GM18505 (cell line): ENCODE data around the gene NCKAP1.

Experiments
- ATAC-seq: cut with Tn5 transposase; IDR thresholded peaks from one replicate; pipeline ENCODE4 v1.9.1; 2021; ENCODE audit not compliant: unreplicated experiment
- POLR2A ChIP-seq: IDR thresholded peaks from 4 replicates; pipeline ENCODE4 v1.6.1; 2011; ENCODE audit warnings: borderline replicate concordance; ENCODE audit not compliant: insufficient read depth, insufficient read length; ENCODE audit errors: extremely low read depth

Gene NCKAP1

DNA sequence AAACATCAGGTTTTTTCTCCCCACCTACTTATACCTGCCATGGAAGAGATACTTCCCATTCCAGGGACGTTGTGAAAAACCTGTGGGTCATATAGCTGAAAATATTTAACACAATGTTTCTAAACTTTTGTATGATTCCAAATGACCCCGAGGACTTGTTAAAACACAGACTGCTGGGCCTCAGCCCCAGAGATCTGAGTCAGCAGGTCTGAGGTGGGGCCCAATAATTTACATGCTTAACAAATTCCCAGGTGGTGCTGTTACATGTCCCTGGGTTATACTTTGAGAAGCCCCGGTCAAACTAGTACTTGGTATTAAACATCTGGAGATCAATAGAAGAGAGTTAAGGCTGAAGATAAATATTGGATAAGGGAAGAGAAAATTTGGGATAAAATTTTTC, 100.4 kb downstream of the NCKAP1 start:
- no peak for ATAC-seq

GRCh38 chr2:182933629-182934028, 104.6 kb downstream of the NCKAP1 start:
- TF ChIP-seq POLR2A, result no peak
- no peak for ATAC-seq

More for the DNA sequence above, 100.4 kb downstream of the NCKAP1 start:
- TF ChIP-seq POLR2A, result no peak

GRCh38 chr2:182929972-182930371, 108.3 kb downstream of the NCKAP1 start:
- no peak for ATAC-seq
- TF ChIP-seq POLR2A, result no peak

DNA sequence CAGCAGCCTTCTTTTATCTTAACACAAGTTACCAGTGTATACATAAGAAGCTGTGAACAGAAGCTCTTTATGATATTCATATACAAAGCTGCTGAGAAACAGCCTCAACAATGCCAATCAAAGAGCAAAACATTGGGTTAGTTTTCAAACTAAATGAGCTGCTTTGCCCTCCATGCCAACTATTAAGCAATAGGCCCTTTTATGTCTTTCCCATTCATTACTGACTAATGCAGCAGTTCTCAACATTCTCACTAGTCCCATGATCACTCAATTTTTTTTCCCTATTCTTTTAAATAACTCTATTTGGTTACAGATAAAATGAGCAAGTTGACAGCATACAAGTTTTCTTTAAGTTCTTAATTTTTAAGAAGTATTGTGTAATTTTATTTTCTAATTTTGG, 114.0 kb downstream of the NCKAP1 start:
- no peak for TF ChIP-seq POLR2A
- ATAC-seq, result no peak

- TF ChIP-seq POLR2A, result no peak
Observed at GRCh38 chr2:182921234-182921633, 117.0 kb downstream of the NCKAP1 start.

DNA sequence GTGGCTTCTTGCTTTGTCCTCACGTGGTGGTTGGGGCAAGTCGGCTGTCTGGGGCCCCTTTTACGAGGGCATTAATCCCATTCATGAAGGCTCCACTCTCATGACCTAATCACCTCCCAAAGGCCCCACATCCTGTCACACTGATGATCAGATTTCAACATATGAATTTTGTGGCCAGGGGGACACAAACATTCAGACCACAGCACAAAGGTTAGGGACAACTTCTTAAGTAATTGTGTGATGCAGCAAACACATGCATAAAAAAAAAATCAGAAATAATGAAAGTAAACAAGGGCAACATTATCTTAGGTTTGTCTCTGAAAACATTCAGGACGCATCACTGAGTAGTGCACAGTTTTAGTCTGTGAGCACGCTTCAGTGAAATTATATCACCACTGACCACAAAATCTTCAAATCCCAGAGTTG, 117.6 kb downstream of the NCKAP1 start:
- ATAC-seq, result peak; percentile 71
- no peak for TF ChIP-seq POLR2A

More at GRCh38 chr2:182921234-182921633, 117.0 kb downstream of the NCKAP1 start:
- peak; percentile 62 for ATAC-seq

DNA sequence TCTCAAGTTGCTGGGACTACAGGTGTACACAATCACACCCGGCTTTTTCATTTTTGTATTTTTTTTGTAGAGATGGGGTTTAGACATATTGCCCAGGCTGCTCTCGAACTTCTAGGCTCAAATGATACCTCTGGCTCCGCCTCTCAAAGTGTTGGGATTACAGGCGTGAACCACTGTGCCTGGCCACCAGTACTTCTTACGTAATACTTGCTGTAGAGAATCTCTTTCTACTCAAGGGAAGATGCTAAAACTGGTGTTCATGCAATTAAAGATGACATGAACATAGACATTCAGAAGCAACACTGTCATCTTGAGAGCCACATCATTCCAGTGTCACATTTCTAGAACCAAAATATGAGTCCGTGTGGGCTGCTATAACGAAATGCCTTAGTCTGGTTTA, 118.2 kb downstream of the NCKAP1 start:
- no peak for ATAC-seq
- TF ChIP-seq POLR2A, result no peak

- TF ChIP-seq POLR2A, result no peak
- no peak for ATAC-seq
Observed at GRCh38 chr2:182918961-182919652, 119.2 kb downstream of the NCKAP1 start.

GRCh38 chr2:182917924-182918323, 120.3 kb downstream of the NCKAP1 start:
- no peak for TF ChIP-seq POLR2A
- no peak for ATAC-seq

- TF ChIP-seq POLR2A, result no peak
- ATAC-seq, result no peak
Observed at GRCh38 chr2:182916417-182916816, 121.8 kb downstream of the NCKAP1 start.

- TF ChIP-seq POLR2A, result no peak
- ATAC-seq, result no peak
Observed at GRCh38 chr2:182915369-182916326, 122.6 kb downstream of the NCKAP1 start.

DNA sequence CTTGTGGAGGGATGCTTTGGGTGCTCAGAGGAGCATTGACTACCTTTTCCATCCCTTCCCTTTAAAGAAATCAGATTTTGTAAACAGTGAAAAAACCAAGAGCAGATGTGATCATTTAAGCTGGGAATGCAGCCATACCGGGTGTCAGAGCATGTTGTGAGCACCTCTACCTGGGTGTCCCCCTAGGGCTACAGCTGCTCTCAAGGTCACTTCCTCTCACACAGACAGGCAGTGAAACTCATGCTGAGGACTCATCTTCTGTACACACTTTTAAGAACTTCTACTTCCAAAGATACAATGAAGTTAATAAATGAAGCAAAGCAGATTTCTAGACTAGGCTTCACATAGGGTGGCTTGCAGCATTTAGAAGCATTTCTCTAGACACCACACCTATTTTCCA, 123.4 kb downstream of the NCKAP1 start:
- ATAC-seq, result no peak
- TF ChIP-seq POLR2A, result no peak

GRCh38 chr2:182913064-182913463, 125.2 kb downstream of the NCKAP1 start:
- TF ChIP-seq POLR2A, result no peak
- no peak for ATAC-seq

DNA sequence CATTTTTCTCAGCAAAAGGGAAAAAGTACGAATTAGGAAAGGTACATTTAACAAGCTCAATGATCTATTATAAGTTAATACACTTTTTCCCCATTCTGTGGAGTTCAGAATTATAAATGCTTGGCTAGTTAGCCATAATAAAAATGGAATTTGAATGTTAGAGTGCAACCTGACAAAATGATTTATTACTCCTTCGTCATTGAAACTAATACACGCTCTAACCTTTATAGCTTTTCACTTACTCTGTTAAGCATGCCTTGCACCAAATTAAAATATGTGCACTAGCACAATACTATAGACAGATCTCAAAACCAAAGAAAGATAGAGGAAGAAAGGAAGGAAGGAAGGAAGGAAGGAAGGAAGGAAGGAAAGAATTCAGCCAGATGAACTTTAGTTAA, 125.7 kb downstream of the NCKAP1 start:
- ATAC-seq, result no peak
- no peak for TF ChIP-seq POLR2A

- TF ChIP-seq POLR2A, result no peak
- ATAC-seq, result no peak
Observed at GRCh38 chr2:182911813-182912517, 126.3 kb downstream of the NCKAP1 start.
